Mucosa of descending colon (tissue), 3 donors: Measurements from ENCODE around the gene CLEC4M. TPM values are rescaled to one million over a fixed set of nuclear protein-coding genes. Genes with fewer than 3 reads are reported as not detected.
"Not testable (repeated sequence)": the region's sequence is repeated elsewhere in the genome, so short reads cannot be mapped to it uniquely, and the experiment has no call there.

Experiments used
- ATAC-seq: fragments of 200-7000 bp; cut with Tn5 transposase; one replicate; pipeline ENCODE4 v1.9.1; 2020; ENCODE audit warnings: mild to moderate bottlenecking, moderate library complexity
- DNase-seq, 3 donors: peaks; one replicate each; pipeline ENCODE4 v3.0.0-alpha.2; 2020
- H3K36me3 ChIP-seq: fragments of 200-600 bp; one replicate; pipeline ENCODE4 v1.8.0; 2021; ENCODE audit warnings: low read depth, mild to moderate bottlenecking
- H3K4me1 ChIP-seq: fragments of 200-600 bp; one replicate; pipeline ENCODE4 v1.8.0; 2021; ENCODE audit warnings: low read depth, mild to moderate bottlenecking
- H3K4me3 ChIP-seq: fragments of 200-600 bp; one replicate; pipeline ENCODE4 v1.8.0; 2021; ENCODE audit warnings: mild to moderate bottlenecking
- H3K9me3 ChIP-seq: fragments of 200-600 bp; one replicate; pipeline ENCODE4 v1.8.0; 2021; ENCODE audit warnings: mild to moderate bottlenecking
- intact Hi-C, 2 donors: fragments of 100-400 bp; cut with DNase I in 1 of 2; cut with micrococcal nuclease in 1 of 2; formaldehyde crosslinking; loops; one replicate each; pipeline versions ENCODE4 v1.11.0 to v1.11.1; 2022; cut with DNase I, micrococcal nuclease
- total RNA-seq, 3 donors: library from RNA; stranded (reverse); fragmentation: NEBNext Ultra II Directional in 2 of 3; extraction: Animal tissue kit (Norgen Biotek cat#: 25700) in 2 of 3; gene quantifications; one replicate each; pipeline versions ENCODE4 v1.2.1 to v1.2.4, GENCODE V29; 2021 to 2023
- TF ChIP-seq, protein P1 (sequence below): fragments of 200-600 bp; IDR thresholded peaks from one replicate; pipeline ENCODE4 v1.8.0; 2022; ENCODE audit warnings: antibody characterized with exemption, mild to moderate bottlenecking
- donor health status: DM: no; HTN: no; CAD: no; lungs with moderate emphysema.
- donor health status: DM: no; HTN: no; CAD: no.
- donor health status: DM: no; HTN: yes; CAD: no.

Gene CLEC4M
- total RNA-seq, 3 donors from 2014 or later: not detected

DNA sequence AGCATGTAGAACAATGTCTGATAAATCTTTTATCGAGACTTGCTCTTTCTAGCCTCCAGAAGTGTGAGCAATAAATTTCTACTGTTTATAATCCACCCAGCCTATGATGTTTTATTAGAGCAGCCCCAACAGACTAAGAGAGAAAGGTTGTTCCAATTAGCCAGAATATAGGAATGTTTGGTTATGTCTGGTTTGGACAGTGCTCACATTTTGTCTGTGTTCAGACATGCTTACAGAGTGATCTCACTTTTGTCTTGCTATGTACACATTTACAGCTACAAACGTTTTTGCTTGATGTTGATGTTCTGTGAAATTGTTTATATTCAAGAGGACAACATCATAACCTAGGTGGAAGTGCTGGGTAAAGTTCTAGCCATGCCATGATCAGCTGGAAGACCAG lies 48.9 kb downstream of the CLEC4M start:
- no peaks in the 10 kb centered on the region for H3K36me3 ChIP-seq
- H3K4me3 ChIP-seq: no peak overlapping the region
- H3K9me3 ChIP-seq: peaks cover 7% of the 10 kb centered on the region
- TF ChIP-seq, protein P1, sequence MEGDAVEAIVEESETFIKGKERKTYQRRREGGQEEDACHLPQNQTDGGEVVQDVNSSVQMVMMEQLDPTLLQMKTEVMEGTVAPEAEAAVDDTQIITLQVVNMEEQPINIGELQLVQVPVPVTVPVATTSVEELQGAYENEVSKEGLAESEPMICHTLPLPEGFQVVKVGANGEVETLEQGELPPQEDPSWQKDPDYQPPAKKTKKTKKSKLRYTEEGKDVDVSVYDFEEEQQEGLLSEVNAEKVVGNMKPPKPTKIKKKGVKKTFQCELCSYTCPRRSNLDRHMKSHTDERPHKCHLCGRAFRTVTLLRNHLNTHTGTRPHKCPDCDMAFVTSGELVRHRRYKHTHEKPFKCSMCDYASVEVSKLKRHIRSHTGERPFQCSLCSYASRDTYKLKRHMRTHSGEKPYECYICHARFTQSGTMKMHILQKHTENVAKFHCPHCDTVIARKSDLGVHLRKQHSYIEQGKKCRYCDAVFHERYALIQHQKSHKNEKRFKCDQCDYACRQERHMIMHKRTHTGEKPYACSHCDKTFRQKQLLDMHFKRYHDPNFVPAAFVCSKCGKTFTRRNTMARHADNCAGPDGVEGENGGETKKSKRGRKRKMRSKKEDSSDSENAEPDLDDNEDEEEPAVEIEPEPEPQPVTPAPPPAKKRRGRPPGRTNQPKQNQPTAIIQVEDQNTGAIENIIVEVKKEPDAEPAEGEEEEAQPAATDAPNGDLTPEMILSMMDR: no peak
- no peaks in the 10 kb centered on the region for H3K4me1 ChIP-seq
- ATAC-seq (no peak), DNase-seq (no peak)
- intact Hi-C loops: no loop called here

- ATAC-seq: peak; percentile 33
- H3K4me1 ChIP-seq: no peaks in the 10 kb centered on the region
- no peak for DNase-seq
- no peak overlapping the region for H3K4me3 ChIP-seq
- intact Hi-C loops: no loop called here
- no peaks in the 10 kb centered on the region for H3K36me3 ChIP-seq
- TF ChIP-seq, protein P1: no peak
- H3K9me3 ChIP-seq: peaks cover 15% of the 10 kb centered on the region
Observed at GRCh38 chr19:7815325-7815724, 52.3 kb downstream of the CLEC4M start.

DNA sequence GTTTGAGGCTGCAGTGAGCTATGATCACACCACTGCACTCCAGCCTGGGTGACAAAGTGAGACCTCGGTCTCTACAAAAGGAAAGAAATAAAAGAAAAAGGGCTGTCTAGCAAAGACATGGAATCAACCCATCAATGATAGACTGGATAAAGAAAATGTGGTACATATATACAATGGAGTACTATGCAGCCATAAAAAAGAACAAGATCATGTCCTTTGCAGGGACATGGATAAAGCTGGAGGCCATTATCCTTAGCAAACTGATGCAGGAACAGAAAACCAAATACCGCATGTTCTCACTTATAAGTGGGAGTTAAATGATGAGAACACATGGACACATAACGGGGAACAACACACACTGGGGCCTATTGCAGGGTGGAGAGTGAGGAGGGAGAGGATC lies 53.0 kb downstream of the CLEC4M start:
- H3K9me3 ChIP-seq, DNase-seq, H3K36me3 ChIP-seq, H3K4me1 ChIP-seq, intact Hi-C loops, H3K4me3 ChIP-seq, ATAC-seq: not testable (repeated sequence)

DNA sequence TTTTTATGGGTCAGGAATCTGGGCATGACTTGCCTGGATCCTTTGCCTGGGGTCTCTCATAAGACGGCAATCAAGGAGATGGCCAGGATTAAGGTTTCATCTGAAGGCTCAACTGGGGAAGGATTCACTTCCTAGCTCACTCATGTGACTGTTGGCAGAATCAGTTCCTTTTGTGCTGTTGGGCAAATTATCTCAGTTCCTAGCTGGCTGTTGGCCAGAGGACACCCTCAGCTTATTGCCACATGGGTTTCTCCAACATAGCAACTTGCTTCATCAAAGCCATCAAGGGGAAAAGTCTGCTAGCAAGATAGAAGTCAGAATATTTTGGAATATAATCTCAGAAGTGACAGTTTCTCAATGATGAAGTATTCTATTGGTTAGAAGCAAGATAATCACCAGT lies 54.8 kb downstream of the CLEC4M start:
- no peaks in the 10 kb centered on the region for H3K4me1 ChIP-seq
- peaks cover 9% of the 10 kb centered on the region for H3K9me3 ChIP-seq
- no peak for DNase-seq
- TF ChIP-seq, protein P1: no peak
- no peak for ATAC-seq
- H3K36me3 ChIP-seq: no peaks in the 10 kb centered on the region
- H3K4me3 ChIP-seq: no peak overlapping the region
- intact Hi-C loops: no loop called here

- Histone ChIP-seq H3K36me3 (no peaks in the 10 kb centered on the region), H3K4me1 (no peaks in the 10 kb centered on the region), H3K4me3 (no peak overlapping the region), H3K9me3 (peaks cover 9% of the 10 kb centered on the region)
- intact Hi-C loops: no loop called here
- no peak for ATAC-seq
- no peak for DNase-seq
- TF ChIP-seq, protein P1: no peak
Observed at GRCh38 chr19:7818806-7819205, 55.8 kb downstream of the CLEC4M start.

Other genes starting within 250 kb of the CLEC4M start
- 10 to 100 TPM; 31.7 to 88.8 (median 42.1) TPM for gene ZNF358, start 247.1 kb upstream of the CLEC4M start, total RNA-seq
- gene MCOLN1, start 240.6 kb upstream of the CLEC4M start, total RNA-seq: 10 to 100 TPM; 29.5 to 40.1 (median 31.7) TPM
- gene PNPLA6, start 227.5 kb upstream of the CLEC4M start, total RNA-seq: 100 to 1,000 TPM in 2 of 3 donors, 10 to 100 TPM in 1; 85.7 to 136 (median 121) TPM
- gene CAMSAP3, start 167.4 kb upstream of the CLEC4M start, total RNA-seq: 10 to 100 TPM; 25.3 to 60.5 (median 41.2) TPM
- gene XAB2, start 133.7 kb upstream of the CLEC4M start, total RNA-seq: 10 to 100 TPM; 28.7 to 39.2 (median 30.7) TPM
- 100 to 1,000 TPM in 2 of 3 donors, 10 to 100 TPM in 1; 91.1 to 153 (median 110) TPM for gene PET100, start 133.4 kb upstream of the CLEC4M start, total RNA-seq
- gene PCP2, start 129.5 kb upstream of the CLEC4M start, total RNA-seq: 1 to 10 TPM in 1 of 3 donors, not detected in 2; 1.1 TPM
- gene STXBP2, start 126.1 kb upstream of the CLEC4M start, total RNA-seq: 100 to 1,000 TPM; 114 to 209 (median 183) TPM
- gene RETN, start 94.2 kb upstream of the CLEC4M start, total RNA-seq: not detected
- under 1 TPM in 2 of 3 donors, not detected in 1; 0.36 to 0.38 TPM for gene MCEMP1, start 86.2 kb upstream of the CLEC4M start, total RNA-seq
- gene TRAPPC5, start 82.4 kb upstream of the CLEC4M start, total RNA-seq: 10 to 100 TPM; 72.5 to 97.0 (median 91.1) TPM
- gene FCER2, start 61.1 kb upstream of the CLEC4M start, total RNA-seq: under 1 TPM; 0.26 to 0.44 (median 0.29) TPM
- 1 to 10 TPM in 2 of 3 donors, not detected in 1; 1.3 to 2.5 TPM for gene CLEC4G, start 31.1 kb upstream of the CLEC4M start, total RNA-seq
- gene CD209, start 15.7 kb upstream of the CLEC4M start, total RNA-seq: 10 to 100 TPM in 2 of 3 donors, 1 to 10 TPM in 1; 4.1 to 17.7 (median 17.2) TPM
- 10 to 100 TPM in 2 of 3 donors, 1 to 10 TPM in 1; 8.3 to 17.6 (median 11.4) TPM for gene EVI5L, start 67.0 kb downstream of the CLEC4M start, total RNA-seq
- under 1 TPM; 0.22 to 0.58 (median 0.23) TPM for gene PRR36, start 111.1 kb downstream of the CLEC4M start, total RNA-seq
- gene LRRC8E, start 125.3 kb downstream of the CLEC4M start, total RNA-seq: 1 to 10 TPM in 2 of 3 donors, under 1 TPM in 1; 0.32 to 1.5 (median 1.3) TPM
- gene MAP2K7, start 140.6 kb downstream of the CLEC4M start, total RNA-seq: 10 to 100 TPM; 31.5 to 49.2 (median 41.7) TPM
- under 1 TPM in 1 of 3 donors, not detected in 2; 0.79 TPM for gene TGFBR3L, start 151.6 kb downstream of the CLEC4M start, total RNA-seq
- gene SNAPC2, start 157.1 kb downstream of the CLEC4M start, total RNA-seq: 10 to 100 TPM; 10.7 to 22.1 (median 14.7) TPM
- 10 to 100 TPM in 1 of 3 donors, 1 to 10 TPM in 1, under 1 TPM in 1; 0.69 to 28.3 (median 1.9) TPM for gene CTXN1, start 162.9 kb downstream of the CLEC4M start, total RNA-seq
- 10 to 100 TPM; 55.5 to 80.4 (median 63.4) TPM for gene TIMM44, start 180.4 kb downstream of the CLEC4M start, total RNA-seq
- 10 to 100 TPM; 43.9 to 63.9 (median 58.7) TPM for gene ELAVL1, start 242.4 kb downstream of the CLEC4M start, total RNA-seq